NT2/D1 (cell line): Measurements from ENCODE around the gene FBXL4.

Source experiments
- SUZ12 ChIP-seq: IDR thresholded peaks from 2 replicates; pipeline ENCODE4 v1.6.1; 2011; ENCODE audit not compliant: insufficient read length, insufficient read depth; ENCODE audit errors: extremely low read depth
- YY1 ChIP-seq: IDR thresholded peaks from 2 replicates; pipeline ENCODE4 v1.6.1; 2011; ENCODE audit not compliant: insufficient read length, insufficient read depth
- ZNF274 ChIP-seq: IDR thresholded peaks from 2 replicates; pipeline ENCODE4 v1.6.1; 2011; ENCODE audit warnings: mild to moderate bottlenecking, low read depth, low read length

GRCh38 chr6:98946266-98946878, 1.4 kb downstream of the FBXL4 start:
- no peak for TF ChIP-seq SUZ12
- TF ChIP-seq YY1: no peak
- TF ChIP-seq ZNF274: no peak
